ENCODE measurements around the gene FBXO10.
"Not testable (repeated sequence)": the region's sequence is repeated elsewhere in the genome, so short reads cannot be mapped to it uniquely, and the experiment has no call there.

Gene FBXO10

GRCh38 chr9:37485389-37486255, 90.6 kb downstream of the FBXO10 start, which contains the start of gene POLR1E:
TSS of gene POLR1E (plus strand) at chr9:37485948. CDS start at chr9:37486048, 100 bp downstream.
- DNase-seq (ENCODE audit: extremely low read depth in 1 of 2, low read depth in 1 of 2): peak; percentile 92 to 94

DNA sequence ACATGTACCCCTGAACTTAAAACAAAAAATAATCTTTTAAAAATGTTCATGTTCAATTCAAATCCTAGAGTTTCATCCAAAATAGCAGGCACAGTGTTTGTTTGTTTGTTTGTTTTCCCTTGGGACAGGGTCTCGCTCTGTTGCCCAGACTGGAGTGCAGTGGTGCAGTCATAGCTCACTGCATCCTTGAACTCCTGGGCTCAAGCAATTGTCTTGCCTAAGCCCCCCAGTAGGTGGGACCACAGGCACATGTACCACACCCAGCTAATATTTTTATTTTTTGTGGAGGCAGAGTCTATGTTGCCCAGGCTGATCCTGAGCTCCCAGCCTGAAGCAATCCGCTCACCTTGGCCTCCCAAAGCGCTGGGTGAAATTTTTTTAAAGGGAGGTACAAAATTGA, 95.4 kb downstream of the FBXO10 start:
- no peak for DNase-seq (ENCODE audit: extremely low read depth in 1 of 2, low read depth in 1 of 2)

GRCh38 chr9:37477987-37478619, 98.1 kb downstream of the FBXO10 start:
- DNase-seq (ENCODE audit: extremely low read depth in 1 of 2, low read depth in 1 of 2): not testable (repeated sequence)

DNA sequence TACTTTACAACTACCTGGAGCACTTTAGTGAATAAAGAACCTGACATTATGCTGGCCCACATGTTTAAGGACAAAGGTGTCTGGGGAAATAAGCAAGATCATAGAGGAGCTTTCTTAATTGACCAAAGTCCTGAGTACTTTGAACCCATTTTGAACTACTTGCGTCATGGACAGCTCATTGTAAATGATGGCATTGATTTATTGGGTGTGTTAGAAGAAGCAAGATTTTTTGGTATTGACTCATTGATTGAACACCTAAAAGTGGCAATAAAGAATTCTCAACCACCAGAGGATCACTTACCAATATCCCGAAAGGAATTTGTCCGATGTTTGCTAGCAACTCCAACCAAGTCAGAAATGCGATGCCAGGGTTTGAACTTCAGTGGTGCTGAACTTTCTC, 98.7 kb downstream of the FBXO10 start:
- not testable (repeated sequence) for DNase-seq (ENCODE audit: extremely low read depth in 1 of 2, low read depth in 1 of 2)

GRCh38 chr9:37476930-37477329, 99.2 kb downstream of the FBXO10 start:
- no peak for DNase-seq (ENCODE audit: extremely low read depth in 1 of 2, low read depth in 1 of 2)

- DNase-seq (ENCODE audit: extremely low read depth in 1 of 2, low read depth in 1 of 2): no peak
Observed at GRCh38 chr9:37474438-37474837, 101.7 kb downstream of the FBXO10 start.

DNA sequence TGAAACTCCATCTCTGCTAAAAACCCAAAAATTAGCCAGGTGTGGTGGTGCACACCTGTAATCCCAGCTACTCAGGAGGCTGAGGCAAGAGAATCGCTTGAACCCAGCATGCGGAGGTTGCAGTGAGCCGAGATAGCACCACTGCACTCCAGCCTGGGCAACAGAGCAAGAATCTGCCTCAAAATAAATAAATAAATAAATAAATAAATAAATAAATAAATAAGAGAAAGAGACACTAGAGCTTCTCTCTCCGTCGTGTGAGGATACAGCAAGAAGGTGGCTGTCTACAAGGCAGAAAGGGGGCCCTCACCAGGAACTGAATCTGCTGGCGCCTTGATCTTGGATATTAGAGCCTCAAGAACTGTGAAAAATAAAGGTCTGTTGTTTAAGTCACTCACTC, 102.2 kb downstream of the FBXO10 start:
- DNase-seq (ENCODE audit: extremely low read depth in 1 of 2, low read depth in 1 of 2): not testable (repeated sequence)

- DNase-seq (ENCODE audit: extremely low read depth in 1 of 2, low read depth in 1 of 2): no peak
Observed at GRCh38 chr9:37471942-37472684, 104.1 kb downstream of the FBXO10 start.

GRCh38 chr9:37468620-37469019, 107.6 kb downstream of the FBXO10 start:
- DNase-seq (ENCODE audit: extremely low read depth in 1 of 2, low read depth in 1 of 2): no peak

DNA sequence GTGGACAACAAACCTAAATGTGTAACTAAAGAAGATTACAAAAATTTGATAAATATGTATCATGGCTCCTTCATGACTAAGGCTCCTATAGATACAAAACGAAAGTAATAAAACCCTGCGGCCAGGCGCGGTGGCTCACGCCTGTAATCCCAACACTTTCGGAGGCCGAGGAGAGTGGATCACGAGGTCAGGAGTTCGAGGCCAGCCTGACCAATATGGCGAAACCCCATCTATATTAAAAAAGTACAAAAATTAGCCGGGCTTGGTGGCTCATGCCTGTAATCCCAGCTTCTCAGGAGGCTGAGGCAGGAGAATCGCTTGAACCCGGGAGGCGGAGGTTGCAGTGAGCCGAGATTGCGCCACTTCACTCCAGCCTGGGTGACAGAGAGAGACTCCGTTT, 108.7 kb downstream of the FBXO10 start:
- DNase-seq (ENCODE audit: extremely low read depth in 1 of 2, low read depth in 1 of 2): not testable (repeated sequence)

DNA sequence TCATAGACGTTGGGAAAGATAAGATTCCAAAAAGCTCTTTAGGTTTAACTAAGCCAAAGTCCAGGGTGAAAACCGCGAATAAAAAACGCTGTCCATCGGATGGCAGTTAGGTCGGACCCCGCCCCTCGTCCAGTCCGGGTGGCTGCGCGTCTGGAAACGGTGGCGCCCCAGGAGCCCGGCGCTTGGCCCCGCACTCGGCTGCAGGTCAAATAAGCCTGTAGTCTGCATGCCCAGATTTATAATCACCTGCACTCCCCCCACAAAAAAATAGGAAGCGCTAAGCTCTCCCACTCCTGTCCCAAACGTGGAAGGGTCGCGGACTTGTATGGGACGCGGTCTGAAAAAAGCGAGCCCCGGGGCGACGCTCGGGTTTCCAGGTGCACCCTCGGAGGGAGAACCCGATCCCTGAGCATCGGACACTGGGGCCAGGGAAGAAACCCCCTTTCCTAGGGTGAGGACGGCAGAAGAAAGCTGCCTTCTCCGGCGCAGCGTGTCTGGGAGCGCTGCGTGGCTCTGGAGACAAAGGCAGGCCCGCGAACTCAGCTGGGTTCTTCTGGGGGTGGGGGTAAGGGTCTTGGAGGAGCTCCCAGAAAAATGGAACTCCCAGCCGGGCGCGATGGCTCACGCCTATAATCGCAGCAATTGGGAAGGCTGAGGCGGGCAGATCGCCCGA, 110.0 kb downstream of the FBXO10 start:
- peak in 1 of 2 donors; percentile 20 for DNase-seq (ENCODE audit: extremely low read depth in 1 of 2, low read depth in 1 of 2)

DNA sequence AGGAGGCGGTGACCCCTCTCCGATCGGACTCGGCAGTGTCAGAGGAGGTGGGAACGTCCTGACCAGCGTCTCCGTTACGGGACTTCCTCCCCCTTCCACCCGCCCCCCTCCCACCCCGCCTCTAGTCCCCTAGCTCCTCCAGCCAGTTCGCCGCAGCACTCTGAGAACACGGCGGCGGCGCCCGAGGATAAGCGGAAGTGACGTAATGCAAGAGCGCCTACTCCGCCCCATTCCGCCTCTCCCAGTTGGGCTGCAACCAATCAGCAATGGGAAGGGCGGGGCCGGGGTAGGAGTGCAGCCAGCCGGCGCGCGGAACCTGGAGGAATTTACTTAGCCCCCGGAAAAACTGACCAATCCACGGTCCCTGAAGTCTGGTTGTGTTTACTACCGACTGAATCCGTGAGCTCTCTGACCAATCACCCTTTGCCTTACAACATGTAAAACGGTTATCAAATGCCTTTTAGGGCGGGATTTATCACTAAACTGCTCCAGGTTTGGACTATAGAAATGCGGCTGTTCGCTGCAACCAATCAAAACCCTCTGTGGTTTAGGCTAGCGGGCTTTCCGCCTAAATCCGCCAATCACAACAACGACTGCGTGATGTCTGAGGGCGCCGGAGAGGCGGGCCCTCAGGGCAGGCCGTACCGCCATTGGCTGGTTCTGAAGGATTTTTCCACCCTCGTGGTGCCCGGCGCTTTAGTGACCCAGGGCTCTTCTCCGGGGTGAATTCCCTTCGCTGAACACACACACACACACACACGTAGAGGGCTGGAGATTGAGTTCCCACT, 110.7 kb downstream of the FBXO10 start, which contains the start of gene ZBTB5:
Gene ZBTB5, minus strand, starts transcription at position 202 of the 788 bp plus-strand sequence. CDS start 22,899 bp downstream, outside the sequence.
- peak; percentile 96 to 99 for DNase-seq (ENCODE audit: extremely low read depth in 1 of 2, low read depth in 1 of 2)

- DNase-seq (ENCODE audit: extremely low read depth in 1 of 2, low read depth in 1 of 2): peak in 1 of 2 donors; percentile 44
Observed at GRCh38 chr9:37464426-37465248, 111.5 kb downstream of the FBXO10 start.

DNA sequence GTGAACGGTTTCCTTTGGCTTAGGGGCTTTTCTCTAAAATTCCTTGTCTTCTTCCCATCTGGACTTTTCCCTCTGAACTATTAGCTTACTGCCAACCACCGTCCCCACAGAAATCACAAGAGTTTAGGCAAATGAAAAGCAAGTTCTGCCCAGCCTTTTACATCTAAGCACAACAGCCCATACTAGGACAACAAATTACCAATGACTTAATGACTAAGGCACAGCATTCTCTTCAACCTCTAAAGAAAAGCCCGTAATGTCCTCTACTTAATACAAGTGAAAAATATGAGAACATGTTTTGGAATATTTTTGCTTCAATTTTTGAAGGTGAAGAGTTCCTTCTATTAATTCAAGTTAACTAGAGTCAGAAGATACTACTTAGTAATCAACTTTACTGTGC, 112.2 kb downstream of the FBXO10 start:
- no peak for DNase-seq (ENCODE audit: extremely low read depth in 1 of 2, low read depth in 1 of 2)
